Left colon (tissue), 2 donors: ENCODE results near the gene ACADS. TPM values are rescaled to one million over a fixed set of nuclear protein-coding genes. Genes with fewer than 3 reads are reported as not detected.

Source experiments
- ATAC-seq: fragments of 200-7000 bp; cut with Tn5 transposase; one replicate; pipeline ENCODE4 v1.9.1; 2020; ENCODE audit warnings: mild to moderate bottlenecking, moderate library complexity
- DNase-seq, 2 donors: peaks; one replicate each; pipeline ENCODE4 v3.0.0-alpha.2; 2020
- intact Hi-C, 2 donors: fragments of 100-400 bp; cut with DNase I in 1 of 2; cut with micrococcal nuclease in 1 of 2; formaldehyde crosslinking; loops; one replicate each; pipeline versions ENCODE4 v1.11.2 to v1.14.0; 2022; cut with DNase I, micrococcal nuclease
- total RNA-seq, 2 donors: library from RNA; stranded (reverse); fragmentation: NEBNext Ultra II Directional; extraction: Animal tissue kit (Norgen Biotek cat#: 25700); gene quantifications; one replicate each; pipeline ENCODE4 v1.2.1, GENCODE V29; 2021
- donor health status: DM: no; HTN: no; CAD: no.
- donor health status: DM: yes; HTN: yes; CAD: no.

The ACADS gene
- total RNA-seq, 2 donors from 2014 or later = 183 to 209 TPM

DNA sequence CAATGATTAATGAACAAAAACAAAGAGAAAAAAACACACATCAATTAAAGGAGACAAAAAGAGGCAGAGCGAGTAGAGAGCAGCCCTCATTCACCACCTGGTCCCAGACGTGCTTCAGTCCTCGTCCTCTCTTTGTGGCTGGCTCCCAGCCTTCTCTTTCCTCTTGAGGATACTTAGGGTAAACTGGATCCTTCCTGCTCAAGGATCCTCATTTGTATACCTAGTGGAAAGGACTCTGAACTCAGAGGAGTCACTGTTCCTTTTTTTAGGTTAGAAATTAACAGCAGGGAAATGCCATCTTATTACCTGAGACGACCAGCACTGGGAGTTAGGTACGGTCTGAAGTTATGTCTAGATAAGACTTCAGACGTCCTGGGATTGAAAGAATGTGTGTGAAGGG lies 29.0 kb upstream of the ACADS start:
- intact Hi-C loops = no loop called here
- peak in 1 of 2 donors; percentile 37 for DNase-seq
- ATAC-seq = peak; percentile 81

DNA sequence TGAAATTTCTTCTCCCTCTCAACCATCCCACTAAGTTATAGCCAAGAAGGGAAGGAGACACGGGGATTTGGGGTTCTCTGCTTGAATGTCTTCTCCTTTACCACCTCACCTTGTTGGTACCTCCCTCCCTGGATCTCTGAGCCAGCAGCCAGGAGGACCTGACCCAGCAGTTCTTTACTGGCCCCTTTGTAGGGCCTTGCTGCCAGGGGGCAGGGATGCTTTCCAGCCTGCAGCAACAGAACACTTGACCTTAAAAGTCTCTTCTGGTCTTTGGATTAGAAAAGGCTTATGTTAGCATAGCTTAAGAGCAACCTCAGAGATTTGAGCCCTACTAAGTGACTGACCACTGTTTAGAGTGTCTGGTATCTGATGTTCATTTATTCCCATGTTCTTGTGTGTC lies 28.3 kb upstream of the ACADS start:
- DNase-seq = no peak
- intact Hi-C loops = no loop called here
- no peak for ATAC-seq

DNA sequence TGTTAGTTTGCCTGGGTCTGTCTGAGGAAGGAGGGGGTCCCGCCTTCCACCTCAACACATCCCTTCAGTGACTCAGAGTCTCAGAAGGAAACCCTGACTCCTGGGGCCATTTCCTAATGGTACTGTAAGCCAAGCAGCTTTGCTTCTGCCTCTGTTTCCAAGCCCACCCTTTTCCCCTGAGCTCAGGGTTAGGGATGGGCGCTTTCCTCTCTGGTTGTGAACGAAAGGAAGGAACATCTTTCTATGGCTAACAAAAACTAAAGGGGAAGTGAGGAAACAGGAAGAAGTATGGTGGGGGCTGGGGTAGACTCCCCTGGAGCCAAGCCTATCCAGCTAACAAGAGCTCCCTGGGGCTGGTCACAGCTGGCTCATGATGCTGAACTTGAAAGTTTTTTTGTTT lies 27.0 kb upstream of the ACADS start:
- no peak for ATAC-seq
- no peak for DNase-seq
- intact Hi-C loops = no loop called here

DNA sequence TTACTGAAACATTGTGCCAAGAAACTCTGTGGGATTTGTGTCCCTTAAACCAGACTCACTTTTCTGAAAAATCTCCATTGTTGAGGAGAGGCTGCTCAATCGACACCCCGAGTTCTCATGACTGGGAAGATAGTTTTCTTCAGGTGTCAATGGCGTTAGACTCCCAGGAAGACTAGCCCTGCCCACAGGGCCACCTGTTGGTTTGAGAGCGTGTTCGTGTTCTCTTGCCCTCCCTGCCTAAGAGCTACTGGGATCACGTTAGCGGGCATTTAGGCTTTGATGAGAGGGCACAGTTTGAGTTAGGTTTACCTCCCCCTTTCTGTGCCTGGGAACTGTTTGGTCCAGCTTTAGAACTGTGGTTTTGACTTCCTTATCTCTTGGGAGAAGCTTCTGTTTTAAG lies 26.1 kb upstream of the ACADS start:
- intact Hi-C loops = no loop called here
- ATAC-seq (no peak), DNase-seq (no peak)

DNA sequence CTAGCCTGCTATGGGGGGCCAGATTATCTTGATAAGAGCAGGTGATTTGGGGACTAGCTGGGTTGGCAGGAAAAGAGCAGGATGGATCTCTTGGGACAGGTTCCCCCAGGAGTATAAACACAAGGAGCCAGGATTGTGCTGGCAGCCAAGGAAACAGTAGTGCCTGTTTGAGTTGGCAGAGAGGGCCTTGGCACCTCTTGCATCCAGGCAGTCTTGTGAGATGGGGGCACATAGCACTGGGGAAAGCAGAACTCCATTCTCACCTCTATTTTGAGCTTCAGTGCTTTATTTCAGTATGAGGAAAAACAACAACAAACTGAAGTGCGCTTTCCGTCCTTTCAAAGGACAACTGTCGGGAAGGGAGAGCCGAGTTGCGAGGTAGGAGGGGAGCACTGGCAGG lies 24.7 kb upstream of the ACADS start:
- intact Hi-C loops = no loop called here
- ATAC-seq (no peak), DNase-seq (no peak)

DNA sequence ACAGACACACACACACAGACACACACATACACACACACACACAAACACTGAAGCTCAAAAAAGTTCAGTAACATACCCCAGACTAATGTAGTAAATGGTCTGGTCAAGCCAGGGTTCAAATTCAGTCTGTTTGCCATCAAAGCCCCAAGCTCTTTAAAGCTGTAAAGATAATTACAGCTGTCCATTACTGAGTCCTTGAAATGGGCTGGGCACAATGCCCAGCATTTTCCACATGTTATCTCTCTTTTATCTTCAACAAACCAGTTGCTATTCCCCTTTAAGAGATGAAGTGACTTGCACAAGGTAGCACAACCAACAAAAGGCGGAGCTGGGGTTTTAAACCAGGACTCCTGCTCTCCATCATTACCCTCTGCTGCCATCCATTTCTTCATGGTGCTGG lies 23.0 kb upstream of the ACADS start:
- peak in 1 of 2 donors; percentile 27 for DNase-seq
- intact Hi-C loops = no loop called here

DNA sequence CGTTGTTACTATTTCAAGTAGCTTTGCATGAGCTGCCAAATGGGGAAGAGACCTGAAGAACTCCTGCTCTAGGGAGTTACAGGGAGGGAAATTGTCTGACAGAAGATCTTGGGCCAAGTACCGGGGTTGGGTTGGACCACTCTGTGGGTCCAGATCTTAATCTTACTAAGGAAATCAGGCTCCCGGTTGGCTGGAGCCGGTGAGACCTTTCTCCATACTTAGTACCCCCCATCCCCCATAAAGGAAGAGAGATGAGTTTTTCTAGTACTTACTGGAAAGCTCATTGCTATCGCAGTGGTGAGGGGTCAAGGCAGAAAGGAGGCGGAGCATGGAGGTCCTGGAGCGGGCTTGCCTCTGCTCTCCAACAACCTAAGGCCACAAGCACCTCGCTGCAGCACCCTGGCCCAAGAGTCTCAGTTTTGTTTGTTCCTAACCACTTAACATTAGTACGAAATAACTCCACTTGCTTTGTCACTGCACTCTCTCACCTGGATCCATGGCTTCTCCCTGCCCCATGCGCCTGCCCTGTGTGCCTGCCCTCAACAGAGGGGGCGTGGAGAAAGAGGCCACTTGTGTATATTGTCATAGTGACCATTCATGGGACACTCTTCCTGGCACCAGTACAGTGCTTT lies 22.2 kb upstream of the ACADS start:
- intact Hi-C loops = no loop called here
- ATAC-seq (peak; percentile 6), DNase-seq (no peak)

More for the DNA sequence above, 23.0 kb upstream of the ACADS start:
- peak; percentile 59 for ATAC-seq

DNA sequence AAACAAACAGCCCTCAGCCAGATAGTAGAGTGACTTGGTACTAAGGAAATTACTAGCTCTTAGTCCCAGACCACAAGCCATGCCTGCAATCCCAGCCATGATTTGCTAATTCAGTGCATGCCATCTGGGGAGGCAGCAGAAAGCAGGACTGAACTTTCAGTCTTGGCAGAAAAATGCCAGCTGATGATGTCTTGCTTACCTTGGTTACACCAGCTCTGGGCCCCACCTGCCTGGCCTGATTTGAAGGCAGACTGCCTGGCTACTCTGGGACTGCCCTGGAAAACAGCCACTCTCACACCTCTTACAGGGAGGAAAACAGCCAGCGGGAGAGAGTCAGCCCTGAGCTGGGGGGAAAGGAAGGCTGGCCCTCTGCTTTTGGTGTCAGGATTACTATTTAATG lies 20.0 kb upstream of the ACADS start:
- ATAC-seq (no peak), DNase-seq (no peak)
- intact Hi-C loops = no loop called here

DNA sequence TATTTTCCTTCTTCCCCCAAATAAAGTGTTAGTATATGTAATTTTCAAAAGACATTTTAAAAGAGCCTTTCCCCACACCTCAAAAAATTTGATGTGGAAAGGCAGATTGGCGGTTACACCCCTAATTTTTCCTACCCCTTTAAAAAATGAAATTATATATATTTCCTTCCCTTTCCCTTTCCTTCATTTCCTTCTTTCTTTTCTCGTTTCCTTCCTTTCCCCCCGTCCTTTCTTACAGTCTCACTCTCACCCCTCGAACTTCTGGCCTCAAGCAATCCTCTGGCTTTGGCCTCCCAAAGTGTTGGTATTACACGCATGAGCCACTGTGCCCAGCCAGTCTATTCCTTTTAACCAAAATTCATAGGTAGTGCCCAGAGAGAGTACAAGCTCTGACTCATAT lies 19.6 kb upstream of the ACADS start:
- ATAC-seq = no peak
- intact Hi-C loops = no loop called here

DNA sequence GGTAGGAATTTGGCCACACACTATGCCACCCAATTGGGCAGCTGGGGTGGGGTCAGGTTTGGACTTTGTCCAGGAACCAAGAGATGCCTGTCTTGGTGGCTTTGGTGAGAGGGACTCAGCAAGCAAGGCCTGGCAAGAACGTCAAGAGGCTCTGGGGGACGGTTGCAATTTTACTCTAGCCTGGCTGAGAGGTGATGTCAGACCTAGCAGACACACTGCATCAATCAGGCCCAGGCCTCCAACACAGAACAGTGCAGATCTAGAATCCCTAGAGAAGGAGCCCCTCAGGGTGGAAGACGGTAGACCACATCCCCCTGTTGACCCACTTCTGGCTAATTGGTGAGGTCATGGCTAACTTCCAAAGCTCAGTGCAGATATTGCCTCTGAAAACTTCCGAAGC lies 17.0 kb upstream of the ACADS start:
- intact Hi-C loops = no loop called here
- no peak for ATAC-seq
- DNase-seq = no peak

More for the DNA sequence above, 19.6 kb upstream of the ACADS start:
- DNase-seq = no peak

DNA sequence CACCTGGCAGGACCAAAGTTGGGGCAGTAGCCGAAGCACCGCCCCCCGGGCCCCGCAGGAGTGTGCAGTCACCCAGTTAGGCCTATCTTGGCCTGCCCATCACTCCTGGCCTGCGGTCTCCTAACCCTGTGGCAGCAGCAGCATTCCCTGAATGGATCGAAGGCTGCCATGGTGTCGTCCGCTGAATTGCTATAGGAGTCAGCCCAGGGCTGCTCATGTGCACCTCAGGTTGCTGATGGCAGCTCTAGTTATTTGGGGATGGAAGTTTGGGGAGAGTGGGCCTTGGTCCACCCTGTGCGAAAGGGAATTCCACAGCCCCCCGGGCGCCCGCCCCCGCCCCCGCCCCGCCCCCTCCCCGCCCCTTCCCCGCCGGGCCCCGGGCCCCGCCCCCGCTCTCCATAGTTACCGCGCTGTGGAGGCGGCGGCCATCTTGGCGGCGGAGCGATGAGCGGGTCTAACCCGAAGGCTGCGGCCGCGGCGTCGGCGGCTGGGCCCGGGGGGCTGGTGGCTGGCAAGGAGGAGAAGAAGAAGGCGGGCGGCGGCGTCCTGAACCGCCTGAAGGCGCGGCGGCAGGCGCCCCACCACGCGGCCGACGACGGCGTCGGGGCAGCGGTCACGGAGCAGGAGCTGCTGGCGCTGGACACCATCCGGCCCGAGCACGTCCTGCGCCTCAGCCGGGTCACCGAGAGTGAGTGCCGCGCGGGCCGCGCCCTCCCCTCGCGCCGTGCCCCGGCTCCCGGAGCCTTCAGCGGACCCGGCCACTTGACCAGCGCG lies 15.4 kb upstream of the ACADS start, which contains the start of gene UNC119B:
Gene UNC119B (plus strand): TSS at position 428 of the 774 bp plus-strand sequence. CDS start 17 bp downstream, at position 445.
- ATAC-seq (peak; percentile 81), DNase-seq (peak in 1 of 2 donors; percentile 82)
- intact Hi-C loops = loop anchor here in 1 of 2 donors (5.0 kb wide), 1 partner anchor 63 kb away; no protein-coding TSS in a partner anchor

DNA sequence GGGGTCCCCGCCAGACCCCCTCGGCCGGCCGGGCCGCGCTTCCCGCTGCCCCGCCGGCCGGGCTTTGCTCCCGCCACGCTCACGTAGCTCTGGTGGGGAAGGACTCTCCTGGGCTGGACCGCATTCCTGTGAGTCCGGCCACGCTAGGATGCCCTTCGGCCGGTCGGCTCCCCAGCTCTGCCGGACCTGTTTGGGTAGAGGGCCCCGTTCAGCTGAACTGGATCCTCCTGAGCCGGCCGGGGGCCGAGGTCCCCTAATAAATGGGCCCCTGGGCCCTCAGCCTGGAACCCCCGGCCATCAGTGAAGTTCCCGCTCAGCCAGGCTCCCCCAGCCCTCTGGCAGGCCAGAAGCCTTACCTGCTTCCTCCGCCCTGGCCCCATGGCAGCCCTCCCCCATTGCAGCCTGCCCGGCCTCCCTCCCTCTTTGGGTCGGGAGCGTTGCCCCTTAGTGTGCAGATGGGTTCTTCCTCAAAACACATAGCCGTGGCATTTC lies 14.8 kb upstream of the ACADS start:
- DNase-seq (peak in 1 of 2 donors; percentile 47), ATAC-seq (peak; percentile 53)
- intact Hi-C loops = loop anchor here in 1 of 2 donors (5.0 kb wide), 1 partner anchor 64 kb away; no protein-coding TSS in a partner anchor

DNA sequence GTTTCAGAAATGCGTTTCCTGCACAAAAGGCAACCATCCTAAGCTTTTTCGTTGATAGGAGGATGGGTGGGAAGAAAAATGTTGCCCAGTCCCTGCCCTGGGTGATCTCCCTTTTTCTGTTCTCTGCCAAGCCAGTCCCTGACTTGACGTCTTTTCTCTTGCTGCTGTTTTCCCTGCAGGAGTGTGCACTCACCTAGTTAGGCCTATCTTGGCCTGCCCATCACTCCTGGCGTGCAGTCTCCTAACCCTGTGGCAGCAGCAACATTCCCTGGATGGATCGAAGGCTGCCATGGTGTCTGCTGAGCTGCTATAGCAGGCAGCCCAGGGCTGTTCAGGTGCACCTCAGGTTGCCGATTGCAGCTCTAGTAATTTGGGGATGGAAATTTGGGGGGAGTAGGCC lies 14.2 kb upstream of the ACADS start:
- DNase-seq = no peak
- intact Hi-C loops = loop anchor here in 1 of 2 donors (5.0 kb wide), 1 partner anchor 64 kb away; no protein-coding TSS in a partner anchor
- ATAC-seq = peak; percentile 20

DNA sequence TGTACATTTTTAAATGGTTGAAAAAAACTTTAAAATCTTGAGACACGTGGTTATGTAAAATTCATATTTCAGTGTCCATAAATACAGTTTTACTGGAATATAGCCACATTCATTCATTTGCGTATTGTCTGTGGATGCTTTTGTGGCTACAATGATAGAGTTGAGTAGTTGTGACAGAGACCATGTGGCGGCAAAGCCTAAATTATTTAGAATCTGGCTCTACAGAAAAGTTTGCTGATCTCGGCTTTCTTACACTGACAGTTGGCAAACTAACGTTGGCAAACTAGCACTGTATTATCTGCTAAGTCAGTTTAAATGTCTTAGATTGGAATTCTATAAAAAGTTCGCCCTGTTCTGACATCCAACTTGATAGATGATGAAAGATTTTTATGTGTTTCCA lies 13.0 kb upstream of the ACADS start:
- ATAC-seq (no peak), DNase-seq (no peak)
- intact Hi-C loops = loop anchor here in 1 of 2 donors (2.0 to 5.0 kb wide), 2 partner anchors 65 to 130 kb away; no protein-coding TSS in a partner anchor

DNA sequence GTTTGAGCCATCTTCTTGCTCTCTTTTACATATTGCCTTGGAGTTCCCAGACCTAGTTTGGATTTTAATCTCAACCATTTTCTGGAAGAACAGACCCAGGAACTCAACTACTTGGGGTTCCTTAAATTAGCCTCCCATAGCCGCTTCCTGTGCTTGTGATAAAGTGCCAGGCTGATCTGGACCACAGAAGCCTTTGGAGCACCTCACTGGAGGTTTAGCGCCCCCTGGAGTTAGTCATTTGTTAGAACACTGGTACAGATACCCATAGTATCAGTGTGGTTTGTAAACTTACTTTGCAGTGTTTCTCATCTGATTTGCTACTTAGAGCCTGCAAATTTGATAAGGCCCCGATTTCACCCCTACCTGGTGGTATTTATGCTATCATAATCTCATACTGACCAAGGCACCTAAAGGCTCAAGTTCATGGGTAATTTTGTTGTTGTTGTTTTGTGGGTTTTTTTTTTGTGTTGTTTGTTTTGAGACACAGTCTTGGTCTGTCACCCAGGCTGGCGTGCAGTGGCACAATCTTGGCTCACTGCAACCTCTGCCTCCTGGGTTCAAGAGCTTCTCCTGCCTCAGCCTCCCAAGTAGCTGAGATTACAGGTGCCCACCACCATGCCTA lies 11.7 kb upstream of the ACADS start:
- ATAC-seq = peak; percentile 51
- intact Hi-C loops = loop anchor here in 1 of 2 donors (2.0 to 5.0 kb wide), 2 partner anchors 67 to 131 kb away; no protein-coding TSS in a partner anchor
- peak; percentile 72 to 73 for DNase-seq

DNA sequence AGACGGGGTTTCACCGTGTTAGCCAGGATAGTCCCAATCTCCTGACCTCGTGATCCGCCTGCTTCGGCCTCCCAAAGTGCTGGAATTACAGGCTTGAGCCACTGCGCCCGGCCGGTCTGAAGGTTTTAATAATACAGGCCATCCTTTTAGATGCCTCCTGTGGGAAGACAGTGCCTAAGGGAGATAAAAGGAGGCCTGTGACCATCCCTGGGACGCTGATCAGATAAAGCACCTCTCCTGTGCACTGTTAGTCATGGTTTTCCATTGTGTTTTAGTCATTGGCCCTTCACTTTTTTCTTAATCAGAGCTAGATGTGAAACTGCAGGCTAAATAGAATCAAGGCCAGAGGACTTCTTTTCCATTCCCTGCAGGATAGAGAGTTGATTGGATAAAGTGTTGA lies 7.6 kb upstream of the ACADS start:
- DNase-seq (no peak), ATAC-seq (no peak)
- intact Hi-C loops = no loop called here

DNA sequence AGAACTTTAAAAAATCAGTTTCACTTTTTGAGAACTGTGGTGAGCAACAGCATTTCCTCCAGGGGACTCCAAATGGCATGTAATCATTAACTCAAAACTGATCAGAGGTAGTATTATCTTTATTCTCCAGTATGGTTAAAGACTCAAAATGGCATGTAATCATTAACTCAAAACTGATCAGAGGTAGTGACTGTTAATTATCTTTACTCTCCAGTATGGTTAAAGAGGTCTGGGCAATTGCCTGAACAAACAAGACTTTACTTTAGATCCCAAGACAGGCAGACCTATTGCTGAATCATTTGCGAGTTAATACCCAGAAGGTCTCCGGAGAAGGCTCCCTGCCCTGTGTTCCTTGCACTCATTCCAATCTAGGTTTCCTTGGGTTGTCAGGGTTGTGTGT lies 6.6 kb upstream of the ACADS start:
- intact Hi-C loops = no loop called here
- DNase-seq (no peak), ATAC-seq (peak; percentile 81)

DNA sequence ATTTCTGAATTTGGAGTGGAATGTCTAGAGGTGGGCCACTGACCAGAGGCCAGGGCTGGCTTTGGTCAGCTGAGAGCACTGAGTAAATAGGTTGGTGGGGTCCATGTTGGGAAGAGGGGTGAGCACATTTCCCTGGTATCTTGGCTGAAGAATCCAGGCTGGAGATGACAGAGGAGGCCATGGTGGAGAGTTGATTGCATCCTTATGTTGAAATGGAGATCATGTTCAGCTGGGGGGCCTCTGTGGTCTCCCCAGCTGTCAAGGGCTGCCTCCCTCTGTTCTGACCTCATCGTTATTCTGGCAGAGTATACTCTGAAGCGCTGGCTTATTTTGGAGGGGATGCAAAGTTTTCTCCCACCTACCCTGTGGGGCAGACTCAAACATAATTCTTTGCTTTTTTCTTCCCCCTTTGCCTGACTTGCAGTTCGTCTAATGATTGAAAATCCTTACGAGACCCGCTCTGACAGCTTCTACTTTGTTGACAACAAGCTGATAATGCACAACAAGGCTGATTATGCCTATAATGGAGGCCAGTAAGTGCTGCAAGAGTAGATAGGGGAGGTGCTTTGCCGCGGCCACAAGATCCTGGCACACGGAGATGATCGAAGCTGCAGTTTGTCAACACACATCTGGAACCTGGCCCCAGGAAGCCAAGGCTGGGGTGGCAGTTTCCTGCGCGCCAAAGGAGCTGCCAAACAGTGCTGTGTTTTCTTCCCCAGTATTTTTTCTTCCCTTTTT lies 6.0 kb upstream of the ACADS start:
- ATAC-seq (peak; percentile 46), DNase-seq (no peak)
- intact Hi-C loops = no loop called here
